ENCODE measurements around the gene LRP10. TPM values are rescaled to one million over a fixed set of nuclear protein-coding genes. Genes with fewer than 3 reads are reported as not detected.

The LRP10 gene
- total RNA-seq, 1 donor from 2014 or later = 0.92 TPM

DNA sequence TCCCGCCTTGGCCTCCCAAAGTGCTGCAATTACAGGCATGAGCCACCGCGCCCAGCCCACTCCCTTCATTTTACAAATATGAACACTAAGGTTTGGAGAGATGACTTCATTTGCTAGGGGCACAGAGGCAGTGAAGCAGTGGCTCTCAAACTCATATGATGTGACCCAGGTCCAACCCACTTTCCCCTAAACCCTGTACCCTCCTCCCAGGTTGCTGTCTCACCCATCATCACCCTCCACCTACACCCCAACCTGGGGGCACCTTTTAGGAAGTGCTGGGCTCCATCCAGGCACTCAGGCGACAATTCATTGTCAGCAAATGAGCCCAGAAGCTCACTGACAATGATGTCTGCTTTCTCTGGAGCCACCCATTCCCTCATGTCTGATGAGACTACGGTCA is 52.2 kb downstream of the LRP10 start:
- H3K9me3 ChIP-seq (ENCODE audit: low read depth) = no peaks in the 10 kb centered on the region
- TF ChIP-seq EZH2 (IDR thresholded peaks at IDR 0.05) (no peak), EZH2phosphoT487 (IDR thresholded peaks at IDR 0.05) (no peak)
- TF ChIP-seq, protein P1, sequence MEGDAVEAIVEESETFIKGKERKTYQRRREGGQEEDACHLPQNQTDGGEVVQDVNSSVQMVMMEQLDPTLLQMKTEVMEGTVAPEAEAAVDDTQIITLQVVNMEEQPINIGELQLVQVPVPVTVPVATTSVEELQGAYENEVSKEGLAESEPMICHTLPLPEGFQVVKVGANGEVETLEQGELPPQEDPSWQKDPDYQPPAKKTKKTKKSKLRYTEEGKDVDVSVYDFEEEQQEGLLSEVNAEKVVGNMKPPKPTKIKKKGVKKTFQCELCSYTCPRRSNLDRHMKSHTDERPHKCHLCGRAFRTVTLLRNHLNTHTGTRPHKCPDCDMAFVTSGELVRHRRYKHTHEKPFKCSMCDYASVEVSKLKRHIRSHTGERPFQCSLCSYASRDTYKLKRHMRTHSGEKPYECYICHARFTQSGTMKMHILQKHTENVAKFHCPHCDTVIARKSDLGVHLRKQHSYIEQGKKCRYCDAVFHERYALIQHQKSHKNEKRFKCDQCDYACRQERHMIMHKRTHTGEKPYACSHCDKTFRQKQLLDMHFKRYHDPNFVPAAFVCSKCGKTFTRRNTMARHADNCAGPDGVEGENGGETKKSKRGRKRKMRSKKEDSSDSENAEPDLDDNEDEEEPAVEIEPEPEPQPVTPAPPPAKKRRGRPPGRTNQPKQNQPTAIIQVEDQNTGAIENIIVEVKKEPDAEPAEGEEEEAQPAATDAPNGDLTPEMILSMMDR (IDR thresholded peaks at IDR 0.05) = no peak
- peaks cover 25% of the 10 kb centered on the region for H3K4me1 Mint-ChIP-seq
- no peak overlapping the region for H3K9ac ChIP-seq
- H4K20me1 ChIP-seq (ENCODE audit: low read depth) = no peaks in the 10 kb centered on the region
- no peak overlapping the region for H3K27ac ChIP-seq
- no peak overlapping the region for H3K4me3 Mint-ChIP-seq
- H3K79me2 ChIP-seq (ENCODE audit: low read depth) = peaks cover 23% of the 10 kb centered on the region
- DNase-seq (ENCODE audit: low spot score) = no peak
- H3K27me3 Mint-ChIP-seq (ENCODE audit: insufficient read depth, low read depth) = peaks cover 14% of the 10 kb centered on the region
- H3K36me3 ChIP-seq = no peaks in the 10 kb centered on the region
- no peak overlapping the region for H3K4me2 ChIP-seq
- peaks cover 48% of the 10 kb centered on the region for H3K36me3 Mint-ChIP-seq
- no peaks in the 10 kb centered on the region for H3K9me3 Mint-ChIP-seq
- H3K4me3 ChIP-seq = no peak overlapping the region
- H3K4me1 ChIP-seq = peaks cover 13% of the 10 kb centered on the region
- no peaks in the 10 kb centered on the region for H3K27me3 ChIP-seq
- H3K27ac Mint-ChIP-seq = no peak overlapping the region
- peaks cover 27% of the 10 kb centered on the region for H3F3A ChIP-seq (ENCODE audit: low read depth)
- no peak overlapping the region for H2AFZ ChIP-seq (replicated peaks)

DNA sequence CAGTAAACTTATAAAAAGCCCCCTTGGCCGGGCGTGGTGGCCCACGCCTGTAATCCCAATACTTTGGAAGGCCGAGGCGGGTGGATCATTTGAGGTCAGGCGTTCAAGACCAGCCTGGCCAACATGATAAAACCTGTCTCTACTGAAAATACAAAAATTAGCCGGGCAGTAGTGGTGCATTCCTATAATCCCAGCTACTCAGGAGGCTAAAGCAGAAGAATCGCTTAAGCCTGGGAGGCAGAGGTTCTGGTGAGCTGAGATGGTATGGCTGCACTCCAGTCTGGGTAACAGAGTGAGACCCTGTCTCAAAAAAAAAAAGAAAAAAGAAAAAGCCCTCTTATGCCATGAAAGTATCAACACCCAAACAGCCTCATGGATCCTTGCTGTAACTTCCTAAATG is 54.0 kb downstream of the LRP10 start:
- Mint-ChIP-seq H3K27ac (no peak overlapping the region), H3K36me3 (peaks cover 42% of the 10 kb centered on the region), H3K4me1 (peaks cover 16% of the 10 kb centered on the region), H3K9me3 (no peaks in the 10 kb centered on the region), H3K4me3 (no peak overlapping the region), H3K27me3 (ENCODE audit: insufficient read depth, low read depth) (peaks cover 8% of the 10 kb centered on the region)
- no peaks in the 10 kb centered on the region for H4K20me1 ChIP-seq (ENCODE audit: low read depth)
- H3K36me3 ChIP-seq = no peaks in the 10 kb centered on the region
- no peak overlapping the region for H2AFZ ChIP-seq (replicated peaks)
- DNase-seq (ENCODE audit: low spot score) = no peak
- no peak overlapping the region for H3K4me2 ChIP-seq
- peaks cover 24% of the 10 kb centered on the region for H3F3A ChIP-seq (ENCODE audit: low read depth)
- no peak overlapping the region for H3K27ac ChIP-seq
- H3K9me3 ChIP-seq (ENCODE audit: low read depth) = no peaks in the 10 kb centered on the region
- H3K4me1 ChIP-seq = peaks cover 8% of the 10 kb centered on the region
- H3K79me2 ChIP-seq (ENCODE audit: low read depth) = peaks cover 27% of the 10 kb centered on the region
- TF ChIP-seq EZH2phosphoT487 (IDR thresholded peaks at IDR 0.05) = no peak
- H3K27me3 ChIP-seq = no peaks in the 10 kb centered on the region
- H3K4me3 ChIP-seq = no peak overlapping the region
- no peak overlapping the region for H3K9ac ChIP-seq

- Histone ChIP-seq H4K20me1 (ENCODE audit: low read depth) (no peaks in the 10 kb centered on the region), H3F3A (ENCODE audit: low read depth) (peaks cover 23% of the 10 kb centered on the region), H3K27me3 (no peaks in the 10 kb centered on the region), H3K36me3 (no peaks in the 10 kb centered on the region), H3K4me2 (no peak overlapping the region), H3K4me3 (no peak overlapping the region), H3K27ac (no peak overlapping the region), H3K79me2 (ENCODE audit: low read depth) (peaks cover 27% of the 10 kb centered on the region), H3K9ac (no peak overlapping the region), H3K4me1 (peaks cover 8% of the 10 kb centered on the region), H2AFZ (replicated peaks) (no peak overlapping the region), H3K9me3 (ENCODE audit: low read depth) (no peaks in the 10 kb centered on the region)
- Mint-ChIP-seq H3K27me3 (ENCODE audit: insufficient read depth, low read depth) (peaks cover 6% of the 10 kb centered on the region), H3K9me3 (no peaks in the 10 kb centered on the region), H3K4me1 (peaks cover 15% of the 10 kb centered on the region), H3K27ac (no peak overlapping the region), H3K36me3 (peaks cover 35% of the 10 kb centered on the region), H3K4me3 (no peak overlapping the region)
- no peak for TF ChIP-seq EZH2 (IDR thresholded peaks at IDR 0.05)
- DNase-seq (ENCODE audit: low spot score) = no peak
Observed at GRCh38 chr14:22926316-22926715, 54.8 kb downstream of the LRP10 start.

DNA sequence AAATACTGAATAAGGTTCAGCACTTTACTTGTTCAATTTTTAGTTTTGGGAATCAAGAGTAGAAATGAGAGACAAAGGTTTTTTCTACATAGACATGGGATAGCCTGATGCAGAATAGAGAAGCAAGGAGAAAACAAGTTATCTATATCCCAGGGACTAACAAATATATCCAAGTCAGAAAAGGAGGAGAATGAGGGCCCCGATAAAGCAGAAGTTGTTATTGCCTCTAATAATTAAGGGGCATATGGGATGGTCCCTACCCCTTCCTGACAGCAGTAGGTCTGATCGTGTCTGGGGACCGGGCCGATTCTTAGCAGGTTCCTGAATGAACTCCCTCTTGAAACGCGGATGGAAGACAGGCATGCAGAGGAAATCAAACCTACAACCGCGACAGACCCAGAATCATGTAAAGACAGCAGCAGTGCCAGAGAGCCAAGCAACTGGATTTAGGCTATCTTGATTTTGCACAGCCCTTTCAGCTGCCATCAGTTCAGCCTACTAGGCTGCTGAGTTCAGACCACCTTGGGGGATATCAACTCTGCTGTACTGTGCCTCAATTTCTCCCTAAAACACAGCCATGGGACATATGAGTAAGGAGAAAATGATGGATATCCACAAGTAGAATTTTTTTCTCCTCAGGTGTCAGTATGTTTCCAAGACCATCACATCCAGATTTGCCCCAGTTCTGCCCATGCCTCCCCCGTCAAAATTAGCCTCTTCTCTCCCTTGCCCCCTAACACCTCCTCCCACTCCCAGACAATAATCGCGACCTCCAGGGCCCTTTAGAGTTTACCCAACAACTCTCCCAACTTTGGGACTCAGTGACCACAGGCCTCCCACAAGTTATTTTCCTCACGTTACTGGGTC is 56.9 kb downstream of the LRP10 start:
- no peaks in the 10 kb centered on the region for H3K27me3 ChIP-seq
- Mint-ChIP-seq H3K4me3 (no peak overlapping the region), H3K36me3 (peaks cover 24% of the 10 kb centered on the region), H3K4me1 (peaks cover 16% of the 10 kb centered on the region), H3K27ac (no peak overlapping the region), H3K27me3 (ENCODE audit: insufficient read depth, low read depth) (peaks cover 9% of the 10 kb centered on the region), H3K9me3 (no peaks in the 10 kb centered on the region)
- peak overlapping the region; percentile 90 for H3K4me3 ChIP-seq
- H3K9ac ChIP-seq = peak overlapping the region; percentile 78
- TF ChIP-seq, protein P1 (IDR thresholded peaks at IDR 0.05) = no peak
- TF ChIP-seq EZH2 (IDR thresholded peaks at IDR 0.05) (no peak), EZH2phosphoT487 (IDR thresholded peaks at IDR 0.05) (no peak)
- no peaks in the 10 kb centered on the region for H3K36me3 ChIP-seq
- H2AFZ ChIP-seq (replicated peaks) = peak overlapping the region; percentile 81
- peaks cover 29% of the 10 kb centered on the region for H3F3A ChIP-seq (ENCODE audit: low read depth)
- peak overlapping the region; percentile 96 for H3K4me2 ChIP-seq
- peaks cover 27% of the 10 kb centered on the region for H3K79me2 ChIP-seq (ENCODE audit: low read depth)
- H3K4me1 ChIP-seq = peaks cover 8% of the 10 kb centered on the region
- peak; percentile 9 for DNase-seq (ENCODE audit: low spot score)
- no peaks in the 10 kb centered on the region for H4K20me1 ChIP-seq (ENCODE audit: low read depth)
- H3K27ac ChIP-seq = peak overlapping the region; percentile 57
- H3K9me3 ChIP-seq (ENCODE audit: low read depth) = no peaks in the 10 kb centered on the region

Measured in neural progenitor cell (in vitro differentiated cells).